HG03565 (cell line): ENCODE measurements around the gene CD52.

Experiments
- ATAC-seq: cut with Tn5 transposase; IDR thresholded peaks from one replicate; pipeline ENCODE4 v1.9.1; 2021; ENCODE audit warnings: mild to moderate bottlenecking, moderate library complexity; ENCODE audit not compliant: unreplicated experiment

Gene CD52

DNA sequence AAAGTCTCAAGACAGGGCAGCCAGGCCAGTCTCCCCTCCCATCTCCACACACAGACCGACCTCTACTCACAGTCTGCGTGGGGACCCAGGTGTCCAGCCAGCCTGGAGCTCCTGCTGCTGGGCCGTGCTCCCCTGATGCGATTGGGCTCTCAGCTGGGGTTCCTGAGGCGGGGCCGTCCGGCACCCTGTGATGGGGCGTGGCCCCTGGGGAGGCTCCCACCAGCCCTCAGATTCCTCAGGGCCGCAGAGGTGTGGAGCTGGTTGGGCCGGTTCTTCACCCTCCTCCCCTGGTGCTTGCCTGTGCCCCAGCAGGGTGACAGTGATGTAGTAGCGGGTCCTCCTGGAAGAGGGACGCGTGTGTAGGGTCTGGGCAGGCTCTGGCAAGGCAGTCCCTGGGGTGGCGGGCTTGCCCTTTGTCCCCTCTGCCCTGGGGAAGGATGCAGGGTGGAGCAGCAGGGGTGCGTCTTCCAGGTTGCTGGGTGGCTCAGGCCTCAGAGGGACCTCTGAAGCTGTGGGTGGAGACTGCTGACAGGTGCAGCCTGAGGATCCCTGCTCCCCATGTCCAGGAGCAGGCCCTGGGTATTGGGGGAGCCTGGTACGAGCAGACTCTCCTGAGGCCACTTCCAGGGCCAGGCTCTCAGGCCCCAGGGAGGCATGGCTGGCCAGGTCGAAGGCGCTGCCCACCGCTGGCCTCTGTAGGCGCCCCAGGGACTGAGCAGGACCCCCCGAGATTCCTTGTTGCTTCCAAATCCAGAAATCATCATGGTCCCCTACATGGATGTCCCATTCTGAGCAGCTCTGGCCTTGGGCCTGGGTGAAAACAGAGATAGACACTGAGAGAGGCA lies 36.4 kb downstream of the CD52 start, which contains the start of gene CRYBG2:
Gene CRYBG2, minus strand, starts transcription at position 155 of the 845 bp plus-strand sequence. CDS start 7,473 bp downstream, outside the sequence.
- ATAC-seq = no peak

GRCh38 chr1:26354972-26355371 lies 37.2 kb downstream of the CD52 start:
- ATAC-seq = no peak

GRCh38 chr1:26356106-26356505 lies 38.3 kb downstream of the CD52 start:
- no peak for ATAC-seq

GRCh38 chr1:26357121-26357602 lies 39.4 kb downstream of the CD52 start:
- no peak for ATAC-seq

DNA sequence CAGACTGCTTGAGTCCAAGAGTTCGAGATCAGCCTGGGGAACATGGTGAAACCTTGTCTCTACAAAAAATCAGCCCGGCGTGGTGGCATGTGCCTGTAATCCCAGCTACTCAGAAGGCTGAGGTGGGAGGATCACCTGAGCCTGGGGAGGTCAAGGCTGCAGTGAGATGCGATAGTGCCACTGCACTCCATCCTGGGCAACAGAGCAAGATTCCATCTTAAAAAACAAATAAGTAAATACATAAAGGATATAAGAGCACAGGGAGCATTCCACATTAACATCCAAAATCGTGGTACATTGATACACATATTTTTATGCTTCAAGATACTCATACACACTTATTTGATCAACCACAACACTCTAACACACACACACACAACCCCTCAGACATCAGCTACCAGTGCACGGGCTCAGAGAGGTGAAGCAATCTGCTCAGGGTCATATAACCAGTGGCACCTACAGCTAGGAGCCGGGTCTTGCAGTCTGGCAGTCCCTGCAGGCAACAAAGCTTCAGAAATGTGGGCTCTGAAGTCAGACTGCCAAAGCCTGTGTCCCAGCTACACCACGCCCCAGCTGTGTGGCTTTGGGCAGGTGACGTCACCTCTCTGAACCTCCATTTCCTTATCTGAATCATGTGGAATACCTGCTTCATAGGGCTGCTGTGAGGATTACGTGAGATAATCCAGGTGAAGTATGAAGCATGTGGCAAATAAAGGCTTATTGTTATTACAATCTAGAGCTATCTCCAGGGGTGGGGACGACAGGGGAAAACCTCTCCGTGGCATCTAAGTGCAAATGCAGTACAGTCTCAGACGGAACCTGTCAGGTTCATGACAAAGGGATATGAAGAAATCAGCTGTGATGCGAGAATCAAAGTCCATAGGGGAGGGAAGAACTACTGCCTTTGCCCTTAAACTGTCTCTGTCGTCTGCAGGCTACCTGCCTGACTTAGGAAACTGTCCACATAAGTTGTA lies 40.9 kb downstream of the CD52 start:
- ATAC-seq = no peak

GRCh38 chr1:26359981-26360806 lies 42.4 kb downstream of the CD52 start:
- ATAC-seq = no peak

GRCh38 chr1:26360807-26361604 lies 43.2 kb downstream of the CD52 start:
- ATAC-seq = no peak

GRCh38 chr1:26361605-26362122 lies 43.9 kb downstream of the CD52 start:
- ATAC-seq = no peak

DNA sequence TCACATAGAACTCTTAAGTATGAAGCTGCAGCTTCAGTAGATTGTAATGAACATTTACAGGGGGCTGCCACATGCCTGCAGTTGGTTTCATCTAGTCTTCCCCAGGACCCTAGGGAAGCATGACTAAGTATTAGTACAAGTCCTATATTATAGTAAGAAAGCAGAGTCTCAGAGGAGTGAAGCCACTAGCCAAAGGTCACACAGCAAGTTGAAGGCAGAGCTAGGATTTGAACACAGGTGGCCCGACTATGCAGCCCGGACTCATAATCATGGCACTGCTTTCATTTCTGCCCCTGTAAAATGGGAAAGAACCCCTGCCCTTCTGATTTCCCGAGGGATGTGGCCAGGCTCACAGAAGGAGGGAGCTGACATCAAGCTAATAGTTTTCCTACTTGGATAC lies 44.6 kb downstream of the CD52 start:
- ATAC-seq = no peak

DNA sequence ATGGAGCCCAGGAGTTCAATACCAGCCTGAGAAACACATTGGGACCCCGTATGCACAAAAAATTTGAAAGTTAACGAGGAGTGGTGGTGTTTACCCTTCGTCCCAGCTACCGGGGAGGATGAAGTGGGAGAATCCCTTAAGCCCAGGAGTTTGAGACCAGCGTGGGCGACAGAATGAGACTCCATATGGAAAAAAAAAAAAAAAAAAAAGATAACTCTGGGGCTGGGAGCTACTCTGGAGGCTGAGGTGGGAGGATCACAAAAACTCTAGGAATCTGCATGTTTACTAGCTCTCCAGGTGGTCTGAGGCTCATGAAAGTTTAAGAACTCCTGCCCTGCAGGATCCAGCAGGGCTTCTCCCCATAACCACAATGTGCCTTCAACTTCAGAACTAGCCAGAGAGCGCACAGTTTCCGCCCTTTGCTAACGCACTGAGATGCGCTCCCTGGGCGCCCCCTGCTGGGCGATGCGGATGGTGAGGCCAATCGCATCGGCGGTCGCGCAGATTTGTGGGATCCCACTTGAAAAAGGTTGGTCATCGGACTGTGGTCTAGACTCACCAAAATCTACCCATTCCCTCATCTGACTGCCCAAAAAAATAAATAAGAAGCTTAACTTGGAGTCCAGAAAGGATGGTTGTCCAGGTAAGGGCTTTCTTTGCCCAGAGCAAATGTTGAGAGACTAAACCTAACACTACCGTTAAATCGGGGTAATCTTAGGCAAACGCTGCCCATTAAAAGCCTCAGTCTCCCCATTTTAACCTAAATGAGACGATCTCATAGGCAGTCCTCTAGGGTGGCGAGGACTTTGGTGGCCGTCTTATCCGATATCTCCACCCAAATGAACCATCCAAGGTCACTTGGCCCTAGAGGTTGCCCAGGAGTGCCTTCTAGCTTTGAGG lies 46.0 kb downstream of the CD52 start:
- no peak for ATAC-seq

GRCh38 chr1:26364956-26365355 lies 47.2 kb downstream of the CD52 start:
- ATAC-seq = no peak

GRCh38 chr1:26367441-26367840 lies 49.7 kb downstream of the CD52 start:
- ATAC-seq = no peak

GRCh38 chr1:26368006-26368405 lies 50.2 kb downstream of the CD52 start:
- ATAC-seq = no peak

DNA sequence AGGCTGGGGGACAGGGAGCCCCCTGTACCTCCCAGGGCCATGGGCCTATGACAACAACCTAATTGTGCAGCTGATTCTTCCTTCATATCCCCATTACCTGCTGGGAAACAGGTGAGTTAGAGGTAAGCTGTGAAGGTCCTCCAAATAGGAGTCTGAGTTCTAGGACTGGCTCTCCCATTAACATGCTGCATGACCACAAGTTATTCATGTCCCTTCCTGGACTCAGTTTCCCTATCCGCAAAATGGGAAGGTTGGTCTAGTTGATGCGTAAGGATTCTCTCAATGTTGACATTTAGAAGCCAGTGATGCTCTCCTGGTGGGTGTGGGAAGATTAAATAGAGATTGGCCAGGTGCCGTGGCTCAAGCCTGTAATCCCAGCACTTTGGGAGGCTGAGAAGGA lies 50.7 kb downstream of the CD52 start:
- ATAC-seq = no peak
